Stimulated activated CD4-positive, alpha-beta T cell treated with anti-CD3 and anti-CD28 coated beads, Interleukin-2, amount 100 ng/mL, for 4 hours (primary cell): ENCODE data around the gene ALG12.

ENCODE experiments used
- DNase-seq: peaks from one replicate; pipeline ENCODE4 v3.0.0-alpha.2; 2020; ENCODE audit warnings: low read depth

Gene ALG12

GRCh38 chr22:49957826-49958365 is 39.7 kb upstream of the ALG12 start:
- DNase-seq, result no peak

- no peak for DNase-seq
These were observed 38.9 kb upstream of the ALG12 start for GRCh38 chr22:49956914-49957825.

- DNase-seq, result no peak
These were observed 38.2 kb upstream of the ALG12 start for GRCh38 chr22:49956418-49956770.

- no peak for DNase-seq
These were observed 37.6 kb upstream of the ALG12 start for GRCh38 chr22:49955581-49956417.

GRCh38 chr22:49954991-49955580 is 36.8 kb upstream of the ALG12 start:
- DNase-seq, result no peak

- no peak for DNase-seq
These were observed 36.1 kb upstream of the ALG12 start for GRCh38 chr22:49954354-49954753.

- no peak for DNase-seq
These were observed 35.6 kb upstream of the ALG12 start for GRCh38 chr22:49953680-49954344.

- no peak for DNase-seq
These were observed 34.9 kb upstream of the ALG12 start for GRCh38 chr22:49953027-49953679.

GRCh38 chr22:49951986-49952896 is 34.0 kb upstream of the ALG12 start:
- no peak for DNase-seq

DNA sequence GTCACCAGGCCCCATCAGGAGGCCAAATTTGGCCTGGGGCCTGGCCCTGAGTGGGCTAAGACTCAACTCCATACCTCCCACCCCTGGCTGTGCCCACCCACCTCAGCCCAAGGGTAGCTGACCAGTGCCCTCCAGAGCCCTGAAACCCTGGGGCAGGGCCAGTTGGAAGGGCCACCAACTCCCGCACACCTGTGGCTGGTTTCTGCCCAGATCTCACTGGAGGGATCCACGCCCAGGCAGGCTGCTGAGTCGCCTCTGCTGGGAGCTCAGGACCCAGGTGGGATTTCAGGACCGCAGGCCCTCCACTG is 33.4 kb upstream of the ALG12 start:
- no peak for DNase-seq

DNA sequence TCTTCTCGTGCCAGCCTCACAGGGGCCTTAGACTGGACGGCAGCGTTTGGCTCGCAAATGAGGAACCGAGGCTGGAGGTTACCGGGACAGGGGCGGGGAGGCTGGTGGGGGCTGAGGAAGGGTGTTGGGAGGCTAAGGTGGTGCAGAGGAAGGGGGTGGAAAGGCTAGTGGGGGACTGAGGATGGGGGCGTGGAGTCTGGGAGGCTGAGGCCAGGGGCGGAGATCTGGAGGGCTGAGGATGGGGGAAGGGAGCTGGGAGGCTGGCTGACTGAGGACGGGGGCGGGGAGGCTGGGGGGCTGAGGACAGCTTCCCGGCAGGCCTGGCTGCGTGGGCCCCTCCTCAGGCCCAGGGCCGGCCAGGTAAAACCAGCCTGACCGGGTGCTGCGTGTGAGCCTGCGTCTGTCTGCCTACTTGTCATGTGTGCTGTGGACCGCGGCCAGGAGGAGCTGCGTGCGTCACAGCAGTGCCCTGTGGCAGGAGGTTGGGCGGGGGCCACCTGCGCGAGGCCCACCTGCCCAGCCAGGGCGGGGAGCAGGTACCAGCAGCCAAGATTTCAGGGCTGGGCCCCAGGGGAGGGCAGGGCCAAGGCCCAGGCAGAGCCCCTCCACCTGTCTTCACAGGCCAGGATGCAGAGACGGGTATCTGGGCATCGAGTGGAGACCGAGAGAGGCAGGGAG is 32.9 kb upstream of the ALG12 start:
- no peak for DNase-seq

DNA sequence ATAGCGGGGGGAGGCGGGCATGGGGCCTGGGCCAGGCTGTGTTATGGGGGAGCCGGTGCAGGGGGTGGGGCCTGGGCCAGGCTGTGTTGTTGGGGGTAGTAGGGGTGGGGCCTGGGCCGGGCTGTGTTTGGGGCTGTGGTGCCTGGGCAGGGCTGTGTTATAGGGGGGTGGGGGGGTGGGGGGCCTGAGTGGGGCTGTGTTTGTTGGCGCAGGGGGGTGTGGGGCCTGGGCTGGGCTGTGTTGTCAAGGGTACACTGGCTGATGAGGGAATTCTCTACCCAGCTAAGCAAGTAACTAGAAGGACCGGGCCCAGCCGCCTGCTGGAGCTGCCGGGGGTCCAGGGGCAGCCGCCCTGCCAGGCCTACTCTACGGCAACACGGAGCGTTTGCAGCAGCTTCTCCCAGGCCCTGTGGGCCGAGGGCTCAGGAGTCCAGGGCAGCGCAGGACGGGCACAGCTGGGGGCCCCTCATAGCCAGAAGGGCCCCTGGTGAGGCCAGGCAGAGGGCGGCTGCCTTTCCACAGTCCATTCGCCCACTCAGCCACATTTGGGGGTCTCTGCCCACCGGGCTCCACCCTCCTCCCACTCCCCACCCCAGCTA is 32.3 kb upstream of the ALG12 start:
- no peak for DNase-seq

- DNase-seq, result no peak
These were observed 31.7 kb upstream of the ALG12 start for GRCh38 chr22:49949914-49950292.

- no peak for DNase-seq
These were observed 31.0 kb upstream of the ALG12 start for GRCh38 chr22:49948958-49949913.

DNA sequence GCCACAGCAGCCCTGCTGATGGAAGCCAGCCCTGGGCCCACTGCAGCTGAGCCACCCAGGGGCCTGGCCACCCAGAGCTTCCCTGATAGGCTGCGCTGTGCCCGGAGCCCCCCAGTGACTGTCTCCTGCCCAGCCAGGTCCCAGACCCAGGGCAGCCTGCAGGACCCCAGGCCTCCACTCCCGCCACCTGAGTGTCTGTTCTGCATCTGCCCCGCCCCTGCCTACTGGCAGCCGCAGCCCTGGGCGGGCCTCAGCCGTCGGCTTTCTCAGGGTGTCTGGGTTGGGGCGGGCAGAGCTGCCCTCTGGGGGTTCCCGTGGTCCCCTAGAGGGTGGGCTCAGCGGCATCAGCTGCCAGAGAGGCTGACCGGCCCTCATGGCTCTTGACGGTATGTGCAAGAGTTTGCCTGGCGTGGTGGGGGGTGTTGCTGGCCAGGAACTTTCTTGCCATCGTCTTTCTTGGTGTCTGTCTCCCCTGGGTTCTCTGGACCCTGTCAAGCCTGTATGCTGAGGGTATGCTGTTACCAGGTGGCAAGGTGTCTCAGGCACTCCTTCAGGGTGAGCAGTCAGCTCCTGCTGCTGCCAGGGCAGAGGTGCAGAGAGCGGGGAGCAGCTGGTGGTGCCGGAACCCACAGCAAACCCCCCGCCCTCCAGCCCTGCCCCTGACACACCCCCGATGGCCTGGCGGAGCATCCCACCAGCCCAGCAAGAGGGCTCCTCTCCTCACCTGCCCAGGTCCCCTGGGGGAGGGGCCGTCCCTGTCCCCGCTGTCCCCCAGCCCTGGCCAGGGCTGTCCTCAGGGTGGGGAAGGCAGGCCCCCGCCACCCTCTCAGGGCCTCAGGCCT is 30.1 kb upstream of the ALG12 start:
- DNase-seq, result no peak

- DNase-seq, result no peak
These were observed 29.0 kb upstream of the ALG12 start for GRCh38 chr22:49947296-49947622.

DNA sequence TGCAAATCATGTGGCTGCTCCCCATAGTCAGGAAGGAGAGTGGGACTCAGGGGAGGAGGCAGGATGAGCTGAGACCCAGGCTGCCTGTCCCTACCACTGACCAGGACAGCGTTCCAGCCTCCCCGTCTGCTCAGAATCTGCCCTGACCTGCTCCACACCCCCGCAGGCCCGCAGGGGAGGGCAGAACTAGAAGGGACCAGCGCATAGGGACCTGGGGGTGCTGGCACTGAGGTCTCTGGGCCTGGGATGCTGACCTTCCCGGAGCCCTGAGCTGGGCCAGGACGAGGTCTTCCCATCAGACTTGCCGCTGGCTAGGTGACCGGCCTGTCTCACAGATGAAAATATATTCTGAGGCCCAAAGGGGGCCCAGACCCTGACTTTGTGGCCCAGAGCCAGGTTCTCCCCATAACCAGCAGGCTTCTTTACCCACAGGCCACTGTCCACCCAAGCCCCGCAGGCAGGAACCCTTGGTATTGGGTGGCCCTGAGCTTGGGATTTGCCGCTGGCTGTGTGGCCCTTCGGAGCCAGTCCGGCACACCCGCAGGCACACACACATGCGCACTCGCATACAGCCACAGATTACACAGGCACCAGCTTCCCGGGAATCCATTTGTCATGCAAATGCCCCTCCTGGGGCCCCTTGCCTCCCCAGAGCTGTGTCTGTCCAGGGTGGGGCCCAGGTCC is 28.5 kb upstream of the ALG12 start:
- DNase-seq, result no peak
